MG63 (cell line): ENCODE results near the gene SKIDA1. TPM values are rescaled to one million over a fixed set of nuclear protein-coding genes. Genes with fewer than 3 reads are reported as not detected.

ENCODE experiments used
- DNase-seq: peaks from one replicate; pipeline ENCODE4 v3.0.0-alpha.2; 2020
- H3K27me3 ChIP-seq: fragments of 250-450 bp; sonication (Bioruptor Pico); 2 replicates; pipeline ENCODE4 v1.5.1; 2020; ENCODE audit warnings: mild to moderate bottlenecking, moderate library complexity
- H3K36me3 ChIP-seq: fragments of 250-450 bp; sonication (Bioruptor Pico); 2 replicates; pipeline ENCODE4 v1.5.1; 2020; ENCODE audit warnings: mild to moderate bottlenecking, moderate library complexity
- H3K4me3 ChIP-seq: fragments of 250-450 bp; sonication (Bioruptor Pico); 2 replicates; pipeline ENCODE4 v1.5.1; 2020; ENCODE audit warnings: mild to moderate bottlenecking, moderate library complexity
- H3K9me3 ChIP-seq: fragments of 250-450 bp; sonication (Bioruptor Pico); 2 replicates; pipeline ENCODE4 v1.5.1; 2020; ENCODE audit warnings: mild to moderate bottlenecking, moderate library complexity
- total RNA-seq: library from RNA; depleted of rRNA; stranded (reverse); fragments of >200 nt; shearing (Covaris generic); gene quantifications from 2 replicates; pipeline ENCODE4 v1.2.3, GENCODE V29; 2014; ENCODE audit warnings: low replicate concordance

Gene SKIDA1
- total RNA-seq, 1 experiment from 2014 or later = 2.0 TPM

- H3K27me3 ChIP-seq = no peaks in the 10 kb centered on the region
- H3K4me3 ChIP-seq = peak overlapping the region; percentile 33
- no peak for DNase-seq
- no peaks in the 10 kb centered on the region for H3K36me3 ChIP-seq
- H3K9me3 ChIP-seq = no peaks in the 10 kb centered on the region
These were observed 12.7 kb downstream of the SKIDA1 start for GRCh38 chr10:21512573-21513404.

DNA sequence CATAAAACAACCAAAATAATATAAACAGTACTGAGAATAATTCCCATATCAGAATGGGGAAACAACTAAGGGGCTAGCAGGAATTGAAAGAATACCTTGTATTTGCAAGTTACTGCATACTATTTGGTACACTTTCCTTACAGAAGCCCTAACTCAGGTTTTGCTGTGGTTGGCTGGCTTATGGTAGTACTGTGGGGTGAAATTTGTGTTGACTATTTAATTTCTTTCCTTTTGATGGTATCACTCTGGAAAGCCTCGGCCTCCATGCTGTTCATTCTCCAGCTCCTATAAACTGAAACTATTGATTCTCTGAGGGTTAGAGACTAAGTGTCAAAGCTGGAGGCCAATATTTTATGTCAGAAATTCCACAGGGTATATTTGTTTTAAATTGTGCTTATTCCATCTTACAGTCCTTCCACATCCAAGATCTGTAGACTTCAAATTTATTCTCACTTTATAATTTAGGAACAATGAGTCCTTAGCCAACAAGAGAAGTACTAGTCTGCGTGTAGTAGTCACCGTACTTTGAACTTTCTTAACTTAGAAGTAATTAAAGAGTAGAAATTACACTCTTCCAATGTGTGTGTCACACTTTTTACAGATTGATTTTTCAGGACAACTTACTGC, 13.4 kb downstream of the SKIDA1 start:
- no peaks in the 10 kb centered on the region for H3K36me3 ChIP-seq
- H3K4me3 ChIP-seq = peak overlapping the region; percentile 33
- no peak for DNase-seq
- no peaks in the 10 kb centered on the region for H3K9me3 ChIP-seq
- no peaks in the 10 kb centered on the region for H3K27me3 ChIP-seq

DNA sequence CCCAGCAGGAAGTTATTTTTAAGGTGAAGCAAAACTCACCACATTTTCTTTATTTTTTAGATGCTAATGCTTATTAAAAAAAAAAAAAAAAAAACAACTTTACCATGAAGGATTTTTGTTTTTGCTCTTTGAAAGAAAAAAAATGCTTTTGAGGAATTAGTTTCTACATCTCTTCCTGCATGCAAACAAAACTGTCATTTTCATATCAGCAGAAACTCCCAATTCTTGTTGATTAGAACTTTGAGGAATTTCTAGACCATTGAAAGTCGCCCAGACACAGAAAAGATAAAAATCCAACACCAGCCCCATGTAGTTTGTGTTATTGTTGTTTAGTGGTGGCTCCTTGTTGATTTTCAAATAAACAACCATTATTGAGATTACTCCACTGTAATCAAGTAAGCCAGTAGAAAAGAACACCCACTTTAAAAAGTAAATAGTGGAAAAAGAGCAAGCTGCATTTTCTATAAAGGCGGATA, 14.3 kb downstream of the SKIDA1 start:
- no peaks in the 10 kb centered on the region for H3K27me3 ChIP-seq
- H3K4me3 ChIP-seq = no peak overlapping the region
- H3K36me3 ChIP-seq = no peaks in the 10 kb centered on the region
- no peak for DNase-seq
- H3K9me3 ChIP-seq = no peaks in the 10 kb centered on the region

GRCh38 chr10:21510241-21511094, 15.0 kb downstream of the SKIDA1 start:
- Histone ChIP-seq H3K27me3 (no peaks in the 10 kb centered on the region), H3K4me3 (no peak overlapping the region), H3K36me3 (no peaks in the 10 kb centered on the region), H3K9me3 (no peaks in the 10 kb centered on the region)
- DNase-seq = no peak

GRCh38 chr10:21509341-21510240, 15.9 kb downstream of the SKIDA1 start:
- no peaks in the 10 kb centered on the region for H3K9me3 ChIP-seq
- no peaks in the 10 kb centered on the region for H3K27me3 ChIP-seq
- DNase-seq = no peak
- H3K36me3 ChIP-seq = no peaks in the 10 kb centered on the region
- H3K4me3 ChIP-seq = no peak overlapping the region

GRCh38 chr10:21508706-21509331, 16.7 kb downstream of the SKIDA1 start:
- Histone ChIP-seq H3K27me3 (no peaks in the 10 kb centered on the region), H3K4me3 (no peak overlapping the region), H3K9me3 (no peaks in the 10 kb centered on the region), H3K36me3 (no peaks in the 10 kb centered on the region)
- DNase-seq = no peak

DNA sequence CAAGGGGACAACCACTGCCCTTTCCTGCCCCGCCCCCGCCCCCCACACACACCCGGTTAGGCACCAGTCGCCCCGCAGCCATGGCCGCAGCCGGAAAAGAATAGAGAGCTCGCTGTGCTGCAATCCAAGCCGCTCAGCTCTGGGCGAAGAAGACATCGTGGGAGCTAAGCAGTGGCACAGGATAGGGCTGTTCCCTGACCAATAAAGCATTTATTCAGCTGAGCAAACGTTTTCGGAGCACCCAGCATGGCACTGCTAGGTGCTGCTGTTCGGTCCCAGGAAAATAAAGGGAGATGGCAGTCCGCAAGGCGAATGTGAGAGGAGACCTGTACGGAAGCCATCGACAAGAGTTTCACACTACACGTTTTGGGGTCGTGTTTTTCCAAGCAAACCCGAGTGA, 18.3 kb downstream of the SKIDA1 start:
- Histone ChIP-seq H3K4me3 (no peak overlapping the region), H3K36me3 (no peaks in the 10 kb centered on the region), H3K27me3 (no peaks in the 10 kb centered on the region), H3K9me3 (no peaks in the 10 kb centered on the region)
- DNase-seq = no peak

DNA sequence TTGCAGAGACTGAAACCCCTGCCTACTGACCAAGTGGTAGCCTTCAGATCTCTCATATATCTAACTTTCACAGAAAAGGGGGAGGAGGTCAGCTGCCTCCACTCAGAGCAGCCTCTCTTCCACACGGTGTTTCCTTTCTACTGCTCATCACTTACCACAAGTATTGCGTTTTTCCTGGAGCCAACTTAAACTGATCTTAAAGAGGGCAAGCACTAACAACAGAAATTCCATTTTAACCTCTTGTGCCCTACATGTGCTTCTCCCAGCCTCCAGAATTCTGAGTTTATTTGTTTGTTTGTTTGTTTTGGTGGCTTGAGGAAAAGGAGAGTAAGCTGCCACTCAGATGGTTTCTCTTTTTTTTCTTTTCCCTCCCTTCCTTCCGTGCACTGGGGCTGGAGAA, 19.1 kb downstream of the SKIDA1 start:
- Histone ChIP-seq H3K9me3 (no peaks in the 10 kb centered on the region), H3K27me3 (no peaks in the 10 kb centered on the region)
- DNase-seq = no peak

GRCh38 chr10:21505711-21506278, 19.7 kb downstream of the SKIDA1 start:
- DNase-seq = no peak
- H3K9me3 ChIP-seq = no peaks in the 10 kb centered on the region
- H3K4me3 ChIP-seq = no peak overlapping the region
- no peaks in the 10 kb centered on the region for H3K36me3 ChIP-seq
- no peaks in the 10 kb centered on the region for H3K27me3 ChIP-seq

More for the DNA sequence above, 19.1 kb downstream of the SKIDA1 start:
- H3K4me3 ChIP-seq = no peak overlapping the region
- H3K36me3 ChIP-seq = no peaks in the 10 kb centered on the region

GRCh38 chr10:21503542-21503941, 21.9 kb downstream of the SKIDA1 start:
- H3K4me3 ChIP-seq = no peak overlapping the region

DNA sequence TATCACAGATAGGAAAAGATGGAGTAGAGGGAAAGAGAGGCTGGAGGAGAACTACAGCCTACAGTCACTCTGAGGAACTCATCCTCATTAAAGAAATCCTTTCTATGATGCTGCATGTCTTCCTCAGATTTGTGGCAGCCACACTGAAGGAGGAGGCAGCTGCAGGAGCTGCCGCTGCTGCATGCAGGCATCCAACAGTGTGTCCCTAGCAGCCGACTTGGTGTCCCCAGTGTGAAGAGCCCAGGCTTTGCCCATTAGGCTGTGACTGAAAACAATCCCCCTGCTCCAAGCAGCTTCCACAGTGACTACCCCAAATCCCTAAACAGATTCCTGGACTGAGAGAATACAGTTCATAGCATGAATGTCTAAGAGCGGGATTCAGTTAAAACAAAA, 23.1 kb downstream of the SKIDA1 start:
- DNase-seq = no peak
- Histone ChIP-seq H3K36me3 (no peaks in the 10 kb centered on the region), H3K4me3 (no peak overlapping the region), H3K9me3 (no peaks in the 10 kb centered on the region), H3K27me3 (no peaks in the 10 kb centered on the region)

More at GRCh38 chr10:21503542-21503941, 21.9 kb downstream of the SKIDA1 start:
- Histone ChIP-seq H3K9me3 (no peaks in the 10 kb centered on the region), H3K27me3 (no peaks in the 10 kb centered on the region), H3K36me3 (no peaks in the 10 kb centered on the region)
- no peak for DNase-seq

DNA sequence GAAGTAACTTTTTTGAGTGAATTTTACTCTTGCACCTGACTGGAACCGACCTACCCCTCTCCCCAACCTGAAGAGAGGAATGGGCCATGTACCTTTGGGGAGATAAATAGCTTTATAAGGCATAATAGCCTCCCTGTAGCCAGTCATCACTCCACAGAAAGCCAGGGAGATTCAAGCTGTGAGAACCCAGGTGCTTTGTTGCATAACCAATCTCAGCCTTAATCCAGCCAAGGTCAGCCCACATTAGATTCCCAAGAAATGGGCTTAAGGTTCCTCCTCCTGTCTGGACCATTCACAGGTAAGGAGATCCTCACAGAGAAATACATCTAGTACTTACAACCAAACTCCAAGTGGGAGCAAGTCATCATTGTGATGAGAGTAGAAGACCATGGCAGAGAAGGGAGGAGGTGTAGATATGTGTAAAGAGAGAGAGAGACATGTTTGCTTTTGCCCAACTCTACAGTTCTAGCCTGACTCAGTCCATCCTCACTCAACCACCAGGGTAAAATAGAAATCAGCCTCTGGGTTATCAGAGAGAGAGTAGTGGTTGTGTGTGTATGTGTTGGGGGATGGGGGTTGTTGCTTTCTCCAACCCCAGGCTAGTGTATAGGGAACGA, 23.6 kb downstream of the SKIDA1 start:
- H3K4me3 ChIP-seq = no peak overlapping the region
- H3K27me3 ChIP-seq = no peaks in the 10 kb centered on the region
- no peaks in the 10 kb centered on the region for H3K36me3 ChIP-seq
- no peak for DNase-seq
- H3K9me3 ChIP-seq = no peaks in the 10 kb centered on the region

- Histone ChIP-seq H3K36me3 (no peaks in the 10 kb centered on the region), H3K4me3 (no peak overlapping the region), H3K9me3 (no peaks in the 10 kb centered on the region), H3K27me3 (no peaks in the 10 kb centered on the region)
- DNase-seq = no peak
These were observed 24.4 kb downstream of the SKIDA1 start for GRCh38 chr10:21501091-21501490.

GRCh38 chr10:21500578-21500910, 24.9 kb downstream of the SKIDA1 start:
- no peak overlapping the region for H3K4me3 ChIP-seq
- no peaks in the 10 kb centered on the region for H3K9me3 ChIP-seq
- no peaks in the 10 kb centered on the region for H3K27me3 ChIP-seq
- H3K36me3 ChIP-seq = no peaks in the 10 kb centered on the region
- no peak for DNase-seq
